ENCODE results near the gene STYXL1.
A peak's percentile ranks its signal among the peaks of the same experiment; 100 is the strongest.
"Not testable (repeated sequence)": the region's sequence is repeated elsewhere in the genome, so short reads cannot be mapped to it uniquely, and the experiment has no call there.

STYXL1 gene

GRCh38 chr7:76053461-76053860 is 5.7 kb upstream of the STYXL1 start:
- H3K18ac ChIP-seq (ENCODE audit: low read depth in 1 of 2, low read length in 2 of 2), result no peak overlapping the region
- no peak overlapping the region for H3K4me3 ChIP-seq (ENCODE audit: insufficient read depth in 1 of 2, low read depth in 1 of 2, low read length in 2 of 2)
- no peak overlapping the region for H3K14ac ChIP-seq (ENCODE audit: low read length in 2 of 2)
- peaks cover 15% of the 10 kb centered on the region for H3K4me1 ChIP-seq (ENCODE audit: control insufficient read depth, insufficient read depth, low read depth, low read length)
- no peak overlapping the region for H3K4me2 ChIP-seq (ENCODE audit: low read length, poor library complexity, severe bottlenecking)
- H4K91ac ChIP-seq (ENCODE audit: low read length), result no peak overlapping the region
- no peak for DNase-seq
- no peak overlapping the region for H2BK5ac ChIP-seq (ENCODE audit: low read depth, low read length, poor library complexity, severe bottlenecking)
- WGBS, result 95% methylated on average over 6 of the region's 6 CpGs
- H3K27ac ChIP-seq (ENCODE audit: low read length, poor library complexity, severe bottlenecking), result no peak overlapping the region
- H2BK15ac ChIP-seq (ENCODE audit: low read depth, poor library complexity, severe bottlenecking), result no peak overlapping the region
- H3K36me3 ChIP-seq (ENCODE audit: control insufficient read depth in 1 of 2, insufficient read depth in 2 of 2, low read depth in 1 of 2, low read length in 2 of 2), result peaks cover 36 to 65% of the 10 kb centered on the region in 2 experiments
- H2AK5ac ChIP-seq (ENCODE audit: low read length, severe bottlenecking), result no peak overlapping the region
- peak overlapping the region; percentile 64 for H3K9ac ChIP-seq (ENCODE audit: low read length)
- H2BK12ac ChIP-seq (ENCODE audit: low read length in 2 of 2), result no peak overlapping the region
- H3K23ac ChIP-seq (ENCODE audit: low read length in 2 of 2), result no peak overlapping the region
- peaks cover 19% of the 10 kb centered on the region for H3K79me1 ChIP-seq (replicated peaks; ENCODE audit: low read length, poor library complexity, severe bottlenecking)
- H3K27me3 ChIP-seq (ENCODE audit: control insufficient read depth in 1 of 2, insufficient read depth in 1 of 2, low read length in 2 of 2), result no peaks in the 10 kb centered on the region
- H2AFZ ChIP-seq (ENCODE audit: low read depth, low read length), result no peak overlapping the region
- H3K4ac ChIP-seq (ENCODE audit: low read depth in 1 of 2, low read length in 2 of 2), result no peak overlapping the region
- H3K9me3 ChIP-seq (ENCODE audit: control insufficient read depth, low read length), result no peaks in the 10 kb centered on the region
- H4K8ac ChIP-seq (ENCODE audit: low read length), result no peak overlapping the region
- H2BK120ac ChIP-seq (ENCODE audit: low read depth, low read length), result no peak overlapping the region

- not testable (repeated sequence) for H3K14ac ChIP-seq (ENCODE audit: low read length in 2 of 2); H2AFZ ChIP-seq (ENCODE audit: low read depth, low read length); H3K27ac ChIP-seq (ENCODE audit: low read length, poor library complexity, severe bottlenecking); H2AK5ac ChIP-seq (ENCODE audit: low read length, severe bottlenecking); DNase-seq; H3K27me3 ChIP-seq (ENCODE audit: control insufficient read depth in 1 of 2, insufficient read depth in 1 of 2, low read length in 2 of 2); H2BK120ac ChIP-seq (ENCODE audit: low read depth, low read length); H3K4me2 ChIP-seq (ENCODE audit: low read length, poor library complexity, severe bottlenecking); H3K4me3 ChIP-seq (ENCODE audit: insufficient read depth in 1 of 2, low read depth in 1 of 2, low read length in 2 of 2); H3K4ac ChIP-seq (ENCODE audit: low read depth in 1 of 2, low read length in 2 of 2); H3K23ac ChIP-seq (ENCODE audit: low read length in 2 of 2); H4K8ac ChIP-seq (ENCODE audit: low read length); H3K9ac ChIP-seq (ENCODE audit: low read length); H2BK12ac ChIP-seq (ENCODE audit: low read length in 2 of 2); H3K18ac ChIP-seq (ENCODE audit: low read depth in 1 of 2, low read length in 2 of 2); H2BK5ac ChIP-seq (ENCODE audit: low read depth, low read length, poor library complexity, severe bottlenecking); H2BK15ac ChIP-seq (ENCODE audit: low read depth, poor library complexity, severe bottlenecking); H3K9me3 ChIP-seq (ENCODE audit: control insufficient read depth, low read length); H4K91ac ChIP-seq (ENCODE audit: low read length)
- 98% methylated on average over 8 of the region's 8 CpGs for WGBS
- peaks cover 30 to 57% of the 10 kb centered on the region in 2 experiments for H3K36me3 ChIP-seq (ENCODE audit: control insufficient read depth in 1 of 2, insufficient read depth in 2 of 2, low read depth in 1 of 2, low read length in 2 of 2)
- peaks cover 15% of the 10 kb centered on the region for H3K4me1 ChIP-seq (ENCODE audit: control insufficient read depth, insufficient read depth, low read depth, low read length)
- H3K79me1 ChIP-seq (replicated peaks; ENCODE audit: low read length, poor library complexity, severe bottlenecking), result peaks cover 13% of the 10 kb centered on the region
Measured at GRCh38 chr7:76052681-76053080, 4.9 kb upstream of the STYXL1 start.

GRCh38 chr7:76051840-76052239 is 4.0 kb upstream of the STYXL1 start:
- no peak overlapping the region for H3K14ac ChIP-seq (ENCODE audit: low read length in 2 of 2)
- H4K8ac ChIP-seq (ENCODE audit: low read length), result no peak overlapping the region
- H3K4me1 ChIP-seq (ENCODE audit: control insufficient read depth, insufficient read depth, low read depth, low read length), result peaks cover 16% of the 10 kb centered on the region
- H2AK5ac ChIP-seq (ENCODE audit: low read length, severe bottlenecking), result no peak overlapping the region
- H2BK120ac ChIP-seq (ENCODE audit: low read depth, low read length), result no peak overlapping the region
- WGBS, result 100% methylated on average over 1 of the region's 4 CpGs
- H2BK15ac ChIP-seq (ENCODE audit: low read depth, poor library complexity, severe bottlenecking), result no peak overlapping the region
- no peak overlapping the region for H3K27ac ChIP-seq (ENCODE audit: low read length, poor library complexity, severe bottlenecking)
- H2BK5ac ChIP-seq (ENCODE audit: low read depth, low read length, poor library complexity, severe bottlenecking), result no peak overlapping the region
- H2AFZ ChIP-seq (ENCODE audit: low read depth, low read length), result no peak overlapping the region
- no peak overlapping the region for H3K4me2 ChIP-seq (ENCODE audit: low read length, poor library complexity, severe bottlenecking)
- H2BK12ac ChIP-seq (ENCODE audit: low read length in 2 of 2), result no peak overlapping the region
- no peak overlapping the region for H3K9ac ChIP-seq (ENCODE audit: low read length)
- no peak overlapping the region for H3K23ac ChIP-seq (ENCODE audit: low read length in 2 of 2)
- H3K18ac ChIP-seq (ENCODE audit: low read depth in 1 of 2, low read length in 2 of 2), result no peak overlapping the region
- no peak overlapping the region for H3K4ac ChIP-seq (ENCODE audit: low read depth in 1 of 2, low read length in 2 of 2)
- no peak overlapping the region for H3K4me3 ChIP-seq (ENCODE audit: insufficient read depth in 1 of 2, low read depth in 1 of 2, low read length in 2 of 2)
- peaks cover 22 to 48% of the 10 kb centered on the region in 2 experiments for H3K36me3 ChIP-seq (ENCODE audit: control insufficient read depth in 1 of 2, insufficient read depth in 2 of 2, low read depth in 1 of 2, low read length in 2 of 2)
- H3K9me3 ChIP-seq (ENCODE audit: control insufficient read depth, low read length), result no peaks in the 10 kb centered on the region
- H4K91ac ChIP-seq (ENCODE audit: low read length), result no peak overlapping the region
- peaks cover 6% of the 10 kb centered on the region for H3K79me1 ChIP-seq (replicated peaks; ENCODE audit: low read length, poor library complexity, severe bottlenecking)
- peak; percentile 58 for DNase-seq
- H3K27me3 ChIP-seq (ENCODE audit: control insufficient read depth in 1 of 2, insufficient read depth in 1 of 2, low read length in 2 of 2), result no peaks in the 10 kb centered on the region

DNA sequence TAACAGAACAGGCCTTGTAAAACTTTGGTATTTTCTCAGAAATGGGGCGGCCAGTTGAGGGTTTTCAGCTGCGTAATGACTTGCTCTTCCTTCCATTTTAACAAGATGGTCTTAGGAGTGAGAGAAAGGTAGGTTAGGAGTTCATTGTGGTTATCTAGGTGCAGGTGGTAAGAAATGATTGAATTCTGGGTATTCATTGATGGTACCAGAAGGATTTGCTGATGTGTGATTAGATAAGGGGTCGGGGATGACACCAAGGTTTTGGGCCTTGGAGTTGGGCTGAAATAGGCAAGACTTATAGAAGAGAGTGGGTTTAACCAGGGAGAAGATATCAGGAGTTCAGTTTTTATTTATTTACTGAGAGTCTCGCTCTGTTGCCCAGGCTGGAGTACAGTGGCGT is 2.7 kb upstream of the STYXL1 start:
- Histone ChIP-seq H3K4me1 (ENCODE audit: control insufficient read depth, insufficient read depth, low read depth, low read length) (peaks cover 19% of the 10 kb centered on the region), H3K18ac (ENCODE audit: low read depth in 1 of 2, low read length in 2 of 2) (no peak overlapping the region), H2BK12ac (ENCODE audit: low read length in 2 of 2) (no peak overlapping the region), H3K9ac (ENCODE audit: low read length) (no peak overlapping the region), H2BK120ac (ENCODE audit: low read depth, low read length) (no peak overlapping the region), H4K8ac (ENCODE audit: low read length) (no peak overlapping the region), H3K23ac (ENCODE audit: low read length in 2 of 2) (no peak overlapping the region), H3K4ac (ENCODE audit: low read depth in 1 of 2, low read length in 2 of 2) (no peak overlapping the region), H4K91ac (ENCODE audit: low read length) (no peak overlapping the region), H3K4me2 (ENCODE audit: low read length, poor library complexity, severe bottlenecking) (no peak overlapping the region), H2BK15ac (ENCODE audit: low read depth, poor library complexity, severe bottlenecking) (no peak overlapping the region), H3K36me3 (ENCODE audit: control insufficient read depth in 1 of 2, insufficient read depth in 2 of 2, low read depth in 1 of 2, low read length in 2 of 2) (peaks cover 19 to 38% of the 10 kb centered on the region in 2 experiments), H3K79me1 (replicated peaks; ENCODE audit: low read length, poor library complexity, severe bottlenecking) (peaks cover 7% of the 10 kb centered on the region), H3K4me3 (ENCODE audit: insufficient read depth in 1 of 2, low read depth in 1 of 2, low read length in 2 of 2) (no peak overlapping the region), H3K14ac (ENCODE audit: low read length in 2 of 2) (no peak overlapping the region), H2AK5ac (ENCODE audit: low read length, severe bottlenecking) (no peak overlapping the region), H3K9me3 (ENCODE audit: control insufficient read depth, low read length) (no peaks in the 10 kb centered on the region), H2BK5ac (ENCODE audit: low read depth, low read length, poor library complexity, severe bottlenecking) (no peak overlapping the region), H2AFZ (ENCODE audit: low read depth, low read length) (no peak overlapping the region), H3K27ac (ENCODE audit: low read length, poor library complexity, severe bottlenecking) (no peak overlapping the region), H3K27me3 (ENCODE audit: control insufficient read depth in 1 of 2, insufficient read depth in 1 of 2, low read length in 2 of 2) (no peaks in the 10 kb centered on the region)
- no peak for DNase-seq
- 97% methylated on average over 5 of the region's 5 CpGs for WGBS

All from mesenchymal stem cell (in vitro differentiated cells and primary cell).